Measurements from ENCODE around the gene EPHB3.

EPHB3 gene

GRCh38 chr3:184561061-184561912, at the start of gene EPHB3:
Gene EPHB3, plus strand, starts transcription at chr3:184561785. Its CDS starts 451 bp downstream, at chr3:184562236.
- DNase-seq (ENCODE audit: low read depth) = peak; percentile 73

DNA sequence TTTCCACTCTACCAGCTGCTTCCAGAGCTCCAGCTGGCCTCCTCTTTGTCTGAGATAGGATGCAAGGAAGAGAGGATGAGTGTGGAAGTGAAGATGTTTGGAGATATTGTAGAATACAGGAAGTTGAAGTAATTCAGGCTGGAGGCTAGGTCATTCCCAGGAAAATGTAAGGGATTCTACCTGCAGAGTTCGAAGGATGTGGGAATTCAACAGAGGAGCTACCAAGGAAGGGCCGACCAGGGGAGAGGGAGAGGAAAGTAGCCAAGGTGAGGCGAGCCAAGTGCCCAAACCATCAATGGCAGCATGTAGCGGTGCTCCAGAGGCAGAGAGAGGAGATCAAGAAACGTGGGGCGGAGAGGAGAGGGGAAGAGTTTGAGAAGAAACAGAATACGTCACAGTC, 49.0 kb upstream of the EPHB3 start:
- no peak for DNase-seq (ENCODE audit: low read depth)

GRCh38 chr3:184513276-184514170, 48.1 kb upstream of the EPHB3 start:
- DNase-seq (ENCODE audit: low read depth) = peak; percentile 52

GRCh38 chr3:184514171-184514490, 47.5 kb upstream of the EPHB3 start:
- DNase-seq (ENCODE audit: low read depth) = no peak

DNA sequence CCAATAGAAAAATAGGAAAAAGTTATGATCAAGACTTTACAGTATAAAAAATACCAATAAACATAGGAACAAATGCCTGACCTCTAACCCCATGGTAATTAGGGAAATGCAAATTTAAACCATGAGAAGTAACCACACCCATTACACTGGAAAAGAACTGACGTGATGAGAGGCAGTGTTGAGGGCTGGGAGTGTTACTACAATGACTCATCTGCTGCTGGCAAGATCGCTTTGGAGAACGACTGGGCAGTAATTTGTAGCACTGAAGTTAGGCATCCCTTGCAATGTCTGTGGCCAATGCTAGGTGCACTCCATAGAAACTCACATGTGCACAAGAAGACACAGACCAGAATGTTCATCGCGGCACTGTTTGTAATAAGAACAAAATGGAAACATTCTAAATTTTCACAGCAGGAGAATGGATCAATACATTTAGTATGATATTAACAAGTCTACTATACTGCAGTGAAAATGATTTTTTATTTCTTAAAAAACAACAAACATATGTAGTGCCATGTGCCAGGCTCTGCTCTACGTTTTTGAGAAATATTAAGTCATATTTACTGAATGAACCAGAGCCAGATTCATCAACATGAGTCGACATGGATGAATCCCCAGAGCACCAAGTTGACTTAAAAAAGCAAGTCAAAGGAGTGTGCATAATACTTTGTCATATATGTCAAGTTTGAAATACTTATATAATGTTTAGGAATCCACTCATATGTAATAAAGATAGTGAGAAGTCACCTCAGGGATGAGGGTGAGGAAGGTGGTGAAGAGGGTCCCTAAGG, 37.6 kb upstream of the EPHB3 start:
- DNase-seq (ENCODE audit: low read depth) = no peak

DNA sequence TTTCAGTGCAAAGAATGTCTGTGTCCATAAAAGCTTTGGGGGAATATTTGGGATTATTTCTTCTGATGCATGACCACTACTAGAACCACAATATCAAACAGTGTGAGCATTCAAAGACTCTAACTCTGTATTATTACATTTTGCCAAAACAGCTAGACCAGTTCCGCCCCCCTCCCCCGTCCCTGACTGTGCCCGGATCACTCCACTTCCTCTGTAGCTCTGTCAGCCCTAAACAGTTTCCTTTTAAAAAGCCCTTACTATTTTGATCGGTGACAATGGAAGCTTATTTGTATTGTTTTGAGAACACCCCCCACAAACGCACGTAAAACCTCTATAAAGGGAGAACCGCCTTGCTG, 36.6 kb upstream of the EPHB3 start:
- DNase-seq (ENCODE audit: low read depth) = no peak

- no peak for DNase-seq (ENCODE audit: low read depth)
These were observed 36.1 kb upstream of the EPHB3 start for GRCh38 chr3:184525337-184526087.

- no peak for DNase-seq (ENCODE audit: low read depth)
These were observed 35.5 kb upstream of the EPHB3 start for GRCh38 chr3:184526088-184526433.

DNA sequence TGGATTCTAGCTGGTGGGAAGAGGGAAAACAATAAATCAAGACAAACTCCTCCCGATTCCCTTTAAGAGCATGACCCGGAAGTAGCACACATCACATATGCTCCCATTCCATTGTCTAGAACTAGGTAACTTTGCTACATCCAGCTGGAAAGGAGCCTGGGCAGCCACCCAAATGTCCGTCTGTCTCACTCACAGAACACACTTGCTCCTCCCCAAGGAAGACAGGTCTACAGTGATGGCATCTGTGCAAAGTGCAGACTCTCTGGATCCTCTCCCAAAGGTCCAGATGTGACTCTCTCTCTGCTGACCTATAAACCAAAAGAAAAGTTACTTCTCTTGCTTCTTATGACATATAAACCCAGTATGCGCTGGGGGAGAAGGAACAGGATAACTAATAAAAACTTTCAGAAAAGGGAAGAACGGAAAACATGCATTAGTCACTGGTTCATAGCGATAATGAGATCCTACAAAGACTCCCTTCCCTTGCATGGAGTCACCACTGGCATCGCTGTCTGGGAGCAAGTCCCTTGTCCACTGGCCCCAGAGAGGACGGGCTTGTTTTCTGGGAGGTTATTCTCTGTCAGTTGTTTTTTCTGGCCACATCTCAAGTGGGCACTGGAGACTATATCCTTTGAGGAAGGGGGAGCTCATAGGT, 29.8 kb upstream of the EPHB3 start:
- no peak for DNase-seq (ENCODE audit: low read depth)

- no peak for DNase-seq (ENCODE audit: low read depth)
These were observed 28.4 kb upstream of the EPHB3 start for GRCh38 chr3:184532940-184533732.

DNA sequence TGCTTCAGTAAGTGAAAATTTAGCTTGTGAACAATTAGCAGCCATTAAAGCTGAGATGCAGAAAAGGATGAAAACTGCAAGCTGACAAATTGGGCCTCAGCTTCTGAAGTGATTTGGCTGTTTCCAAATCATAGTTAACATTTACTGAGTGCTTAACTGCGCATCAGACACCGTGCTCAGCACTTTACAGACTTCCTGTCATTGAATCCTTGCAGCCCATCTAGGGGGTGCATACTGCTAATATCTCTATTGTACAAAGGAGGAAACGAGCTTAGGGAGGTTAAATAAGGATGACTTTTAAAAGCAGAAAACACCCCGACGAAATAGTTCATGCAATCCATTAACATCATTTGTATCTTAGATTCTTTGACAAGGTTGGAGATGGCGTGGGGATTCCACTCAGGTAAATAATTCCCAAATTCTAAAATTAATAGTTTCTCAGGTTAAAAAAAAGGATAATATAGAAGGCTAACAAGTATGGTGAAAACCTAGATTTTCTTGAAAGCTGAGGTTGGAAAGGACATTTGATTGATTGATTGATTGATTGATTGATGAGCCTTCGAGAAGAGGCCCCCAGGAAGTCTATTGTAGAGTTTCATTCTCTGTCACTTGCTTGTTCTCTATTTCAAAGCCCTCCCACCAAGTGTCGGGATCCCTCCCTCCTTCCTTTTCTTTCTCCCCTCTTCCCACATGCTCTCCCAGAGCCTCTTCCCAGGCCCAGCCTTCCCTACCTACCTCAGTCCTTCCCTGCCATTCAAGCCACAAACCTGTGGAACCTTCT, 23.5 kb upstream of the EPHB3 start:
- no peak for DNase-seq (ENCODE audit: low read depth)

GRCh38 chr3:184538666-184539431, 22.7 kb upstream of the EPHB3 start:
- DNase-seq (ENCODE audit: low read depth) = no peak

- DNase-seq (ENCODE audit: low read depth) = no peak
These were observed 21.7 kb upstream of the EPHB3 start for GRCh38 chr3:184539801-184540435.

- DNase-seq (ENCODE audit: low read depth) = peak; percentile 44
These were observed 20.6 kb upstream of the EPHB3 start for GRCh38 chr3:184540777-184541681.

DNA sequence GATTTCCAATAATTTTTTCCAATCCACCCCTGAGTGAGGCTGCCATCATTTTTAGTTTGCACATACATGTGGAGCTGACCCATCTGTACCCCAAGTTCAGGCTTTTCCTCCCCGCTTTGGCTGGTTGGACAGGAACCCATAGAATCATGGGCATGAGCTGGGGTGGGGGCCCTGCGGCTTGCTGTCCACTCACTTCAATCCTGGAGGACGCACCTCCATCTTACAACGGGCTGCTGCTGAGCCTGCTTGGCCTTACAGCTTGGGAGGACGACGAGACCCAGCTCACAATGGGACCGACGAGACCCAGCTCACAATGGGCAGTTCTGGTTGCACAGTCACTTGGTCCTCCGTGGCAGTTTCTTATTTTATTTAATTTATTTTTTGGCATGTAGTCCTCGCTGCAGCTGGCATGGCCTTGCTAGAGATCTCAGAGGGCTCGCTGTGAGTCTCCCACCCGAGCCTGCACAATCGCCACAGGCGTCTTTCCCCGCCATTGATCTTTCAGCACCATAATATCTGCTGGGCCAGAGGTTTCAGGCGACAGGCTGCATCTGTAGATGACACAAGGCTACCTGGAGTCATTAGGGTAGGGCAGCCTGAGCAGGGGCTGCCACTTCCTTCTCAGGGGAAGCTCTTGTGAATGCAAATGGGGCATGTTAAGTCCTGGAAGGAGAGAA, 19.6 kb upstream of the EPHB3 start:
- DNase-seq (ENCODE audit: low read depth) = no peak

DNA sequence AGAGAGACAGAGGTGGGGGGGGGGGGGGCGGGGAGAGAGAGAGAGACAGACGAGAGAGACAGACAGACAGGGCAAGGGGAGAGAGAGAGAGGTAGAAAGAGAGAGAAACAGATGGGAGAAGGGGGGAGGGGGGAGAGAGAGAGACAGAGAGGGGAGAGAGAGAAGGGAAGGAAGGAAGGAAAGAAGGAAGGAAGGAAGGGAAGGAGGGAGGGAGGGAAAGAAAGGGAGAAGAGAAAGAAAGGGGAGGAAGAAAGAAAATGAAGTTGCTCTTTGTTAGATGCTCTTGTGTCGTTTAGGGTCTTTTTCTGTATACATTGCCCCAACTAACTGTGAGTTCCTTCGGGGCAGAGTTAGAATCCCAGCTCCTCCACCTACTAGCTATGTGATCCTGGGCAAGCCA, 19.0 kb upstream of the EPHB3 start:
- no peak for DNase-seq (ENCODE audit: low read depth)

DNA sequence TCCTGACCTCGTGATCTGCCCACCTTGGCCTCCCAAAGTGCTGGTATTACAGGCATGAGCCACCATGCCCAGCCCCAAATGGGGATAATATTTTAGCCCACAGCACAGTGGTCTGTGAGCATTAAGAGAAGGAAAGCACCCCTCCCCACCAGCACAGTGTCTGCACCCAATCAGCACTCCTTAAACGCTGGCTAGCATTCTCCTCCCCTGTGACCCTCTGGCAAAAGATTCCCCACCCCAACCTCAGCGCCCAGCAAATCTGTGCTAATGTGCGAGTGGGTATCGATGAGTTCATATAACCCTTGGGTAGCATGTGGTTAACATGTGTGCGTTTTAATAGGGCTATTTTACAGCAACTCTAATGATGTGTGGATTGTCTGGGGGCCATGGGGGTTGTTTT, 18.3 kb upstream of the EPHB3 start:
- DNase-seq (ENCODE audit: low read depth) = no peak
